ENCODE measurements around the gene BUD23. TPM values are rescaled to one million over a fixed set of nuclear protein-coding genes. Genes with fewer than 3 reads are reported as not detected.

Gene BUD23
- total and polyA plus RNA-seq, 2 experiments from 2014 or later: 62.1 to 117 TPM

GRCh38 chr7:73703757-73704639 lies 20.6 kb downstream of the BUD23 start:
- peaks cover 19% of the 10 kb centered on the region for H3K27me3 Mint-ChIP-seq (ENCODE audit: insufficient read depth, low read depth, poor library complexity)
- Histone ChIP-seq H3K4me1 (ENCODE audit: insufficient read depth) (peaks cover 15% of the 10 kb centered on the region), H3K36me3 (ENCODE audit: insufficient read depth) (no peaks in the 10 kb centered on the region), H3K4me2 (peak overlapping the region; percentile 85), H2AFZ (no peak overlapping the region), H3K9me2 (ENCODE audit: insufficient read depth) (no peaks in the 10 kb centered on the region), H4K20me1 (replicated peaks; ENCODE audit: insufficient read depth) (no peaks in the 10 kb centered on the region), H3K79me2 (replicated peaks; ENCODE audit: insufficient read depth) (no peaks in the 10 kb centered on the region), H3F3A (replicated peaks; ENCODE audit: low read depth) (0 out of 2 replicates have a peak, but pooled peaks cover 5% of the 10 kb centered on the region), H3K27me3 (ENCODE audit: insufficient read depth) (no peaks in the 10 kb centered on the region), H3K27ac (ENCODE audit: low read depth) (no peak overlapping the region), H3K4me3 (peak overlapping the region; percentile 54)
- peaks cover 13% of the 10 kb centered on the region for H3K36me3 Mint-ChIP-seq (ENCODE audit: low read depth)
- H3K4me3 Mint-ChIP-seq: peak overlapping the region; percentile 63
- H3K4me1 Mint-ChIP-seq: peaks cover 33% of the 10 kb centered on the region
- no peak for TF ChIP-seq NANOG (IDR thresholded peaks at IDR 0.05; ENCODE audit: borderline replicate concordance)
- DNase-seq (ENCODE audit: low spot score) (peak; percentile 91), ATAC-seq (peak; percentile 76)
- H3K27ac Mint-ChIP-seq: no peak overlapping the region
- H3K9me3 Mint-ChIP-seq: no peaks in the 10 kb centered on the region; the same call in 2 of the 3 replicates

GRCh38 chr7:73704640-73705550 lies 21.5 kb downstream of the BUD23 start:
- no peak for ATAC-seq
- no peaks in the 10 kb centered on the region for H3K27me3 ChIP-seq (ENCODE audit: insufficient read depth)
- Mint-ChIP-seq H3K4me3 (no peak overlapping the region), H3K36me3 (ENCODE audit: low read depth) (peaks cover 10% of the 10 kb centered on the region), H3K4me1 (peaks cover 33% of the 10 kb centered on the region), H3K27ac (no peak overlapping the region), H3K9me3 (no peaks in the 10 kb centered on the region; the same call in 2 of the 3 replicates), H3K27me3 (ENCODE audit: insufficient read depth, low read depth, poor library complexity) (peaks cover 15% of the 10 kb centered on the region)
- H3K4me3 ChIP-seq: no peak overlapping the region
- H3K4me2 ChIP-seq: peak overlapping the region; percentile 77
- H4K20me1 ChIP-seq (replicated peaks; ENCODE audit: insufficient read depth): no peaks in the 10 kb centered on the region
- no peaks in the 10 kb centered on the region for H3K79me2 ChIP-seq (replicated peaks; ENCODE audit: insufficient read depth)
- peaks cover 15% of the 10 kb centered on the region for H3K4me1 ChIP-seq (ENCODE audit: insufficient read depth)
- H3K9me2 ChIP-seq (ENCODE audit: insufficient read depth): no peaks in the 10 kb centered on the region
- 0 out of 2 replicates have a peak, but pooled peaks cover 5% of the 10 kb centered on the region for H3F3A ChIP-seq (replicated peaks; ENCODE audit: low read depth)
- no peak overlapping the region for H2AFZ ChIP-seq
- DNase-seq (ENCODE audit: low spot score): no peak
- H3K36me3 ChIP-seq (ENCODE audit: insufficient read depth): no peaks in the 10 kb centered on the region
- no peak overlapping the region for H3K27ac ChIP-seq (ENCODE audit: low read depth)
- TF ChIP-seq EZH2phosphoT487 (IDR thresholded peaks at IDR 0.05; ENCODE audit: unreplicated experiment): no peak
- TF ChIP-seq ZNF331 (CRISPR knock-in tag; IDR thresholded peaks at IDR 0.05; ENCODE audit: low read depth): no peak
- no peak for TF ChIP-seq STAT1 (IDR thresholded peaks at IDR 0.05; ENCODE audit: unreplicated experiment)
- TF ChIP-seq EZH2 (IDR thresholded peaks at IDR 0.05; ENCODE audit: low read depth, unreplicated experiment): no peak
- no peak for TF ChIP-seq NANOG (IDR thresholded peaks at IDR 0.05; ENCODE audit: borderline replicate concordance)
- TF ChIP-seq ETS1 (IDR thresholded peaks at IDR 0.05): no peak
- no peak for TF ChIP-seq CREB1 (CRISPR knock-in tag; IDR thresholded peaks at IDR 0.05; ENCODE audit: low read depth)
- no peak for TF ChIP-seq POLR2AphosphoS5 (IDR thresholded peaks at IDR 0.05; ENCODE audit: low read depth)
- no peak for TF ChIP-seq ZNF114 (CRISPR knock-in tag; IDR thresholded peaks at IDR 0.05)
- TF ChIP-seq CTCF (conservative IDR thresholded peaks at IDR 0.05; ENCODE audit: low read depth in 2 of 2): no peak
- TF ChIP-seq REST (IDR thresholded peaks at IDR 0.05; ENCODE audit: unreplicated experiment): no peak

Measured in GM23338 (cell line).